NT2/D1 (cell line): ENCODE results near the gene GNG7.
"Not testable (repeated sequence)": the region's sequence is repeated elsewhere in the genome, so short reads cannot be mapped to it uniquely, and the experiment has no call there.

Experiments
- DNase-seq: peaks from one replicate; pipeline ENCODE4 v3.0.0-alpha.2; 2011; ENCODE audit warnings: low read depth, low spot score
- H3K27me3 ChIP-seq: 2 replicates; pipeline ENCODE4 v1.6.0; 2011; ENCODE audit warnings: mild to moderate bottlenecking; ENCODE audit not compliant: insufficient read length, insufficient read depth
- H3K36me3 ChIP-seq: 2 replicates; pipeline ENCODE4 v1.6.1; 2011; ENCODE audit warnings: mild to moderate bottlenecking, low read length, mixed read lengths; ENCODE audit not compliant: insufficient read depth, insufficient read length
- H3K4me1 ChIP-seq: 2 replicates; pipeline ENCODE4 v1.5.1; 2011; ENCODE audit not compliant: insufficient read depth, insufficient read length
- H3K4me3 ChIP-seq: 2 replicates; pipeline ENCODE4 v1.5.1; 2011; ENCODE audit warnings: low read depth; ENCODE audit not compliant: insufficient read length
- H3K9ac ChIP-seq: 2 replicates; pipeline ENCODE4 v1.6.0; 2011; ENCODE audit warnings: low read depth; ENCODE audit not compliant: insufficient read length
- H3K9me3 ChIP-seq: 2 replicates; pipeline ENCODE4 v1.5.1; 2011; ENCODE audit warnings: mild to moderate bottlenecking, low read length; ENCODE audit not compliant: insufficient read depth
- SUZ12 ChIP-seq: IDR thresholded peaks from 2 replicates; pipeline ENCODE4 v1.6.1; 2011; ENCODE audit not compliant: insufficient read length, insufficient read depth; ENCODE audit errors: extremely low read depth
- YY1 ChIP-seq: IDR thresholded peaks from 2 replicates; pipeline ENCODE4 v1.6.1; 2011; ENCODE audit not compliant: insufficient read length, insufficient read depth
- ZNF274 ChIP-seq: IDR thresholded peaks from 2 replicates; pipeline ENCODE4 v1.6.1; 2011; ENCODE audit warnings: mild to moderate bottlenecking, low read depth, low read length

The GNG7 gene

DNA sequence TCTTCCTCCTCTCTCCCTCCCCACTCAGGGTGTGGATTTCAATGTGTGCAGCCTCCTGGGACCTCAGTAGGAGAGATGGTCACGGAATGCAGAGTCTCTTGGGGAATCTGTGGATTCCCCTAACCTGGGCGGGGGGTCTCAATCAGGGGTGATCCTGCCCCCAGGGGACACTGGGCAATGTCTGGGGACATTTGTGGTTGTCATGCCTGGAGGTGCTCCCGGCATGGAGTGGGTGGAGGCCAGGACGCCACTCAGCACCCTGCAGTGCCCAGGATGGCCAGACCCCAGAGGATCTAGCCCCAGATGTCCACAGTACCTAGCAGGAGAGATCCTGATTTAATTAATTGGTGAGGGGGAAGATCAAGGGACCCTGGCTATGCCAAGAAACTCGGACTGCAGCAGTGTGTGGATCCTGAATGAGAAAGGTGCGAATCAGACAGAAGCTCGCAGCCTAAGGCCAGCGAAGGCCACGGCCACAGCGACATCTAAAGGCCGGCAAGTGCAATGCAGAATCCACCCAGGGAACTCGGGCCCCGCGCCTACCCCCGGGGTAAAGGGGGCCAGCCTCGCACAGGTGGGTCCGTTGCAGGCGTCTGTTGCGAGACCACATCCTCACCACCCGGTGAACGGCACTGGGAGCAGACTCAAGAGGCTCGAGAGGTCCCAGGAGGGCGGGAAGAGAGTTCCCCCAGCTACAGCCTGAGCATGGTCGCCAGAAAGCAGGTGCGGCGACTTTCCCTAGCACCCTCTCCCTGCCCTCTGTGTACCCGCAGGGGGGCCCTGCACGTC lies 88.8 kb downstream of the GNG7 start:
- H3K9me3 ChIP-seq, result peaks cover 9% of the 10 kb centered on the region; the same call in 1 of the 2 replicates
- no peaks in the 10 kb centered on the region for H3K36me3 ChIP-seq
- H3K9ac ChIP-seq, result no peak overlapping the region
- no peak overlapping the region for H3K4me3 ChIP-seq
- peak; percentile 27 for DNase-seq
- H3K27me3 ChIP-seq, result peaks cover 4% of the 10 kb centered on the region
- TF ChIP-seq YY1 (no peak), SUZ12 (no peak), ZNF274 (no peak)
- H3K4me1 ChIP-seq, result peaks cover 3% of the 10 kb centered on the region

DNA sequence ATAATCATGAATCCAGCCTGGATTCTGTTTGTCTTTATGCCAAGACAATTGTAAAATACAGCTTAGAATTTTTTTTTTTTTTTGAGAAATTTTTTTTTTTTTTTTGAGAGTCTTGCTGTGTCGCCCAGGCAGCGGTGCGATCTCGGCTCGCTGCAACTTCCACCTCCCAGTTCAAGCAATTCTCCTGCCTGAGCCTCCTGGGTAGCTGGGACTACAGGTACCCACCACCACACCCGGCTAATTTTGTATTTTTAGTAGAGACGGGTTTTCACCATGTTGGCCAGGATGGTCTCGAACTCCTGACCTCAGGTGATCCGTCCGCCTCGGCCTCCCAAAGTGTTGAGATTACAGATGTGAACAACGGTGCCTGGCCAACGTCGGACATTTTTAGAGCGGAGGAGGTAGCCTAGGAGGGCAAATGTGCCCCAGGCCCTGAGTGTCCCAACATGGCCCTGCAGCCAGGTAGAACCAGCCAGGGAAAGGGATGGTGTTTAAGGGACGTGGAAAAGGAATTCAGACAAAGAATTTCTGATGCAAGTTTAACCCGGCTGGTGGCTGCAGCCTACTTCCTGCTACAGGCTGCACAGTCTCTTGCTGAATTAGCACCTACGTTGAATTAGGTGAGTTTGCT lies 89.8 kb downstream of the GNG7 start:
- peaks cover 9% of the 10 kb centered on the region; the same call in 1 of the 2 replicates for H3K9me3 ChIP-seq
- H3K36me3 ChIP-seq, result no peaks in the 10 kb centered on the region
- no peak for DNase-seq
- H3K4me1 ChIP-seq, result peaks cover 7% of the 10 kb centered on the region
- no peak for TF ChIP-seq YY1
- no peak for TF ChIP-seq ZNF274
- no peak for TF ChIP-seq SUZ12
- H3K4me3 ChIP-seq, result no peak overlapping the region
- H3K9ac ChIP-seq, result no peak overlapping the region
- peaks cover 4% of the 10 kb centered on the region for H3K27me3 ChIP-seq

GRCh38 chr19:2611483-2612464 lies 90.7 kb downstream of the GNG7 start:
- TF ChIP-seq ZNF274, result no peak
- TF ChIP-seq YY1, result no peak
- no peak for TF ChIP-seq SUZ12
- Histone ChIP-seq H3K4me1 (peaks cover 7% of the 10 kb centered on the region), H3K4me3 (no peak overlapping the region), H3K27me3 (peaks cover 4% of the 10 kb centered on the region), H3K9ac (no peak overlapping the region), H3K9me3 (peaks cover 9% of the 10 kb centered on the region; the same call in 1 of the 2 replicates), H3K36me3 (no peaks in the 10 kb centered on the region)
- no peak for DNase-seq

- H3K36me3 ChIP-seq, result no peaks in the 10 kb centered on the region
- TF ChIP-seq ZNF274 (no peak), SUZ12 (no peak)
- peak; percentile 85 for DNase-seq
- peak overlapping the region; percentile 73 for H3K9ac ChIP-seq
- peaks cover 9% of the 10 kb centered on the region; the same call in 1 of the 2 replicates for H3K9me3 ChIP-seq
- H3K4me1 ChIP-seq, result peaks cover 6% of the 10 kb centered on the region
- peak overlapping the region; percentile 29 for H3K4me3 ChIP-seq
- peaks cover 4% of the 10 kb centered on the region for H3K27me3 ChIP-seq
These were observed 91.6 kb downstream of the GNG7 start for GRCh38 chr19:2610637-2611482.

- H3K9me3 ChIP-seq, result peaks cover 8% of the 10 kb centered on the region; the same call in 1 of the 2 replicates
- no peak overlapping the region for H3K9ac ChIP-seq
- TF ChIP-seq YY1 (no peak), SUZ12 (no peak), ZNF274 (no peak)
- H3K27me3 ChIP-seq, result peaks cover 2% of the 10 kb centered on the region
- H3K4me3 ChIP-seq, result no peak overlapping the region
- H3K36me3 ChIP-seq, result peaks cover 5% of the 10 kb centered on the region
- H3K4me1 ChIP-seq, result peaks cover 6% of the 10 kb centered on the region
- no peak for DNase-seq
These were observed 92.9 kb downstream of the GNG7 start for GRCh38 chr19:2609389-2610116.

GRCh38 chr19:2609034-2609388 lies 93.5 kb downstream of the GNG7 start:
- DNase-seq, H3K9me3 ChIP-seq, H3K4me1 ChIP-seq, H3K27me3 ChIP-seq, H3K4me3 ChIP-seq, H3K9ac ChIP-seq, H3K36me3 ChIP-seq: not testable (repeated sequence)
